ENCODE data around the gene SGSM1. TPM values are rescaled to one million over a fixed set of nuclear protein-coding genes. Genes with fewer than 3 reads are reported as not detected.

SGSM1 gene
- polyA plus RNA-seq, 4 donors = 2.0 to 3.1 (median 2.4) TPM

GRCh38 chr22:24973872-24974271, 167.9 kb downstream of the SGSM1 start:
- DNase-seq (ENCODE audit: low read depth in 4 of 4, low spot score in 2 of 4) = no peak

GRCh38 chr22:24975125-24975640, 169.2 kb downstream of the SGSM1 start:
- no peak for DNase-seq (ENCODE audit: low read depth in 4 of 4, low spot score in 2 of 4)

DNA sequence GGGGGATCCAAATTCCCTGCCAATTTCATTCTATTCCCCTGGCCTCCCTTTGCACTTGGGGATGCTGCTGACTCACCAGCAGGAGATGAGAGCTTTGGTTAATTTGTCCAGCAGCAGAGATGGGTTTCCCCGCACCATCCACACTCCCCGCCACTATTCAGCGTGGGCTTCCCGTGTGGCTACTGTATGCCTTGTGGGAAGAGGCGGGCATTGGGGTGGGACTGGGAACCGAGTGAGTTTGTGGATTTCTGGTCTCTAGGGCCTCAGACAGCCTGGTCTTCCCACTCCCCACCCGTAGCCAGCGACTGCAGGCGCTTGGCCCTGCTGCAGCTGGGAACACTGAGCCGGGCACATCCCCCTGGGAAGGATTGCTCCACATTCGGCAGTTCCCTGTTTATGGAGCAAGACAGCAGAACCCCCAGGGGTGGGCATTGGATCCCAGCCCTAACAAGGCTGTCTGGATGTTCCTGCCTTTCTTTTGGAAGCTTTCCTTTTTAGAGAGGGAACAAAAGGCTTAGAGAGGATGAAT, 169.9 kb downstream of the SGSM1 start:
- DNase-seq (ENCODE audit: low read depth in 4 of 4, low spot score in 2 of 4) = no peak

GRCh38 chr22:24976442-24977218, 170.6 kb downstream of the SGSM1 start:
- no peak for DNase-seq (ENCODE audit: low read depth in 4 of 4, low spot score in 2 of 4)

Other genes with a start within 250 kb of the SGSM1 start
- gene LRRC75B, start 213.1 kb upstream of the SGSM1 start, polyA plus RNA-seq (ENCODE audit: insufficient read length in 4 of 4) = 10 to 100 TPM; 28.0 to 44.8 (median 39.2) TPM
- gene GGT1, start 203.0 kb upstream of the SGSM1 start, polyA plus RNA-seq (ENCODE audit: insufficient read length in 4 of 4) = 10 to 100 TPM; 52.3 to 71.2 (median 57.8) TPM
- gene PIWIL3, start 31.5 kb upstream of the SGSM1 start, polyA plus RNA-seq (ENCODE audit: insufficient read length in 4 of 4) = under 1 TPM in 1 of 4 donors, not detected in 3; 0.05 TPM
- under 1 TPM in 1 of 4 donors, not detected in 3; 0.25 TPM for gene LHFPL7, start 140.5 kb downstream of the SGSM1 start, polyA plus RNA-seq (ENCODE audit: insufficient read length in 4 of 4)
- 10 to 100 TPM; 22.2 to 26.0 (median 24.9) TPM for gene KIAA1671, start 146.5 kb downstream of the SGSM1 start, polyA plus RNA-seq (ENCODE audit: insufficient read length in 4 of 4)

Measured in left renal cortex interstitium (tissue), 4 donors.